SU-DHL-6 (cell line): ENCODE data around the gene DNAH9.
"Not testable (repeated sequence)": the region's sequence is repeated elsewhere in the genome, so short reads cannot be mapped to it uniquely, and the experiment has no call there.

ENCODE experiments used
- H2AFZ ChIP-seq: fragments of 200-600 bp; sonication (generic); 2 replicates; pipeline ENCODE4 v1.6.1; 2014; ENCODE audit warnings: low read depth, mild to moderate bottlenecking, moderate library complexity, mixed read lengths, antibody characterized with exemption, low read length; ENCODE audit not compliant: severe bottlenecking
- H3F3A ChIP-seq: fragments of 200-600 bp; shearing (Covaris generic); 2 replicates; pipeline ENCODE4 v1.6.0; 2016; ENCODE audit warnings: antibody characterized with exemption, mild to moderate bottlenecking; ENCODE audit not compliant: insufficient read depth
- H3K27ac ChIP-seq: fragments of 200-600 bp; sonication (generic); 2 replicates; pipeline ENCODE4 v1.5.1; 2016; ENCODE audit warnings: low read depth, mild to moderate bottlenecking, low read length, moderate library complexity, mixed read lengths
- H3K27me3 ChIP-seq: fragments of 200-600 bp; sonication (generic), shearing (Covaris generic); 2 replicates; pipeline ENCODE4 v1.6.0; 2014; ENCODE audit warnings: mild to moderate bottlenecking, low read length
- H3K36me3 ChIP-seq: fragments of 200-600 bp; sonication (generic); 2 replicates; pipeline ENCODE4 v1.6.1; 2014; ENCODE audit warnings: mild to moderate bottlenecking, low read length, mixed read lengths
- H3K4me2 ChIP-seq: fragments of 300-600, 200-600 bp; shearing (Covaris generic), sonication (generic); 2 replicates; pipeline ENCODE4 v1.6.0; 2014; ENCODE audit warnings: low read length, low read depth, mild to moderate bottlenecking; ENCODE audit not compliant: poor library complexity, severe bottlenecking
- H3K4me3 ChIP-seq: fragments of 200-600 bp; sonication (generic); 2 replicates; pipeline ENCODE4 v1.5.1; 2014; ENCODE audit warnings: antibody characterized with exemption, low read length, mild to moderate bottlenecking, mixed read lengths; ENCODE audit not compliant: insufficient read depth, poor library complexity, severe bottlenecking
- H3K79me2 ChIP-seq: fragments of 200-600 bp; sonication (generic); 2 replicates; pipeline ENCODE4 v1.6.1; 2014; ENCODE audit warnings: mild to moderate bottlenecking, low read length, moderate library complexity; ENCODE audit not compliant: insufficient read depth
- H3K9ac ChIP-seq: fragments of 200-600 bp; sonication (generic); 2 replicates; pipeline ENCODE4 v1.7.0; 2014; ENCODE audit warnings: mild to moderate bottlenecking, low read length
- H3K9me2 ChIP-seq: fragments of 200-600 bp; sonication (generic); replicated peaks from 2 replicates; pipeline ENCODE4 v1.6.1; 2014; ENCODE audit warnings: low read length; ENCODE audit not compliant: insufficient read depth
- H3K9me3 ChIP-seq: fragments of 200-600 bp; sonication (generic); 2 replicates; pipeline ENCODE4 v1.6.1; 2014; ENCODE audit warnings: low read length, mixed read lengths; ENCODE audit not compliant: insufficient read depth
- H4K20me1 ChIP-seq: fragments of 200-600 bp; sonication (generic); 2 replicates; pipeline ENCODE4 v1.6.1; 2014; ENCODE audit warnings: low read depth, mild to moderate bottlenecking, antibody characterized with exemption, low read length, moderate library complexity, mixed read lengths
- EZH2phosphoT487 ChIP-seq: fragments of 200-600 bp; sonication (generic), shearing (Covaris generic); conservative IDR thresholded peaks from 2 replicates; pipeline ENCODE4 v1.6.1; 2018; ENCODE audit warnings: mild to moderate bottlenecking, antibody characterized with exemption, low read length, moderate library complexity, mixed read lengths
- TF ChIP-seq, protein P1 (sequence below): fragments of 200-600 bp; sonication (generic); IDR thresholded peaks from one replicate; pipeline ENCODE4 v1.5.1; 2017; ENCODE audit warnings: antibody characterized with exemption, mild to moderate bottlenecking, low read length, moderate library complexity; ENCODE audit not compliant: insufficient read depth, poor library complexity, severe bottlenecking

Gene DNAH9

DNA sequence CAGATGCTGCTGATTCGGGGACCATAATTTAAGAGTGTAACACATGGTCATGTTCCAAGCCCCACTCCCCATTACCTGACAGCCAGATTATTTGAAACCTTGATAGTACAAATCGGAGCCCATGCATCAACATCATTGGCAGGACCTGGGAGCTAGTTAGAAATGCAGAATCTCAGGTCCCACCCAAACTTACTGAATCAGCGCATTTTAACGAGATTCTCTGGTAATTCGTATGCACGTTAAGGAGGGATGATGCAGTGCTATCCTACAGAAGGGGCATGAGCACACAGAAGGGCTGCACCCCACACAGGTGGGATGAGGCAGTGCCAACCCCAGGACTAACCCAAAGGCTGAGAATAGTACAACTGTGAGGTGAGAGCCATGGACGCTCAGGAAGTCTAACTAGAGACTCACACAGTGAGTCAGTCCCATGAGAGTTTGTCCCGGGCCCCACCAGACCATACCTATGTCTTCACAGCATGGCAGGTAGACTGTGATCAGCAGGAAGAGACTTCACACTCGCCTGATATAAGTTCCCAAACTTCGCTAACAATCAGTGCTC lies 334.1 kb downstream of the DNAH9 start:
- no peaks in the 10 kb centered on the region for H3F3A ChIP-seq
- no peaks in the 10 kb centered on the region for H3K36me3 ChIP-seq
- H3K9me3 ChIP-seq = no peaks in the 10 kb centered on the region
- H3K9ac ChIP-seq = no peak overlapping the region
- TF ChIP-seq, protein P1, sequence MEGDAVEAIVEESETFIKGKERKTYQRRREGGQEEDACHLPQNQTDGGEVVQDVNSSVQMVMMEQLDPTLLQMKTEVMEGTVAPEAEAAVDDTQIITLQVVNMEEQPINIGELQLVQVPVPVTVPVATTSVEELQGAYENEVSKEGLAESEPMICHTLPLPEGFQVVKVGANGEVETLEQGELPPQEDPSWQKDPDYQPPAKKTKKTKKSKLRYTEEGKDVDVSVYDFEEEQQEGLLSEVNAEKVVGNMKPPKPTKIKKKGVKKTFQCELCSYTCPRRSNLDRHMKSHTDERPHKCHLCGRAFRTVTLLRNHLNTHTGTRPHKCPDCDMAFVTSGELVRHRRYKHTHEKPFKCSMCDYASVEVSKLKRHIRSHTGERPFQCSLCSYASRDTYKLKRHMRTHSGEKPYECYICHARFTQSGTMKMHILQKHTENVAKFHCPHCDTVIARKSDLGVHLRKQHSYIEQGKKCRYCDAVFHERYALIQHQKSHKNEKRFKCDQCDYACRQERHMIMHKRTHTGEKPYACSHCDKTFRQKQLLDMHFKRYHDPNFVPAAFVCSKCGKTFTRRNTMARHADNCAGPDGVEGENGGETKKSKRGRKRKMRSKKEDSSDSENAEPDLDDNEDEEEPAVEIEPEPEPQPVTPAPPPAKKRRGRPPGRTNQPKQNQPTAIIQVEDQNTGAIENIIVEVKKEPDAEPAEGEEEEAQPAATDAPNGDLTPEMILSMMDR = no peak
- TF ChIP-seq EZH2phosphoT487 = no peak
- no peak overlapping the region for H3K4me2 ChIP-seq
- no peaks in the 10 kb centered on the region for H3K9me2 ChIP-seq
- no peak overlapping the region for H2AFZ ChIP-seq
- H3K27ac ChIP-seq = no peak overlapping the region
- H3K27me3 ChIP-seq = no peaks in the 10 kb centered on the region
- H3K79me2 ChIP-seq = no peaks in the 10 kb centered on the region
- no peaks in the 10 kb centered on the region for H4K20me1 ChIP-seq
- H3K4me3 ChIP-seq = no peak overlapping the region

DNA sequence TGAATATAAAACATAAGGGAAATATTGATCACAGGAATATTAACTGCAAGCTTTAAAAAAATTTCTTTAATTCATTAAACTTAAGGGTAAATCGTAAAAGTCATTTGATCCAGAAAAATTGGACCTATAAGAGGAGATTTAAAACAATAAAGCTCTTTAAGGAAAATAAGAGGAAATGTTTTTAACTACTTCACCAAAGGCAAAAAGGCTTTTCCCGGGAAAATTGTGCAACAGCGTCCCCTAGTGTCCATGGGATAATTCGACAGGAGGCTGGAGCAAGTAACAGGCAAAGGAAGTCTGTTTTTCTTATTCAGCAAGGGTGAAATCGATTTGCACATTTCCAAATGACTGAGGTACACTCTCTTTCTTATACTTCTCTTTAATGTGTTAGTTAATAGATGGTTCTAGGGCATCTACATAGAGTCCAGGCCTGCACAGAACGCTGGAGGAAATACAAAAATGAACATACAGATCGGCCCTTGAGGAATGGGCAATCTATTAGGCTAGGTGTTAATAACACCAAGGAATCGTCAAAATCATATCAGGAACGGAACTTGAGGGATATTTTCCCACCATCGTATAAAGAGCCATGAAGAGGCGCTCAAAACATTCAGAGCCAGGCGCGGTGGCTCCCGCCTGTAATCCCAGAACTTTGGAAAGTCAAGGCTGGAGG lies 337.6 kb downstream of the DNAH9 start:
- no peak overlapping the region for H3K9ac ChIP-seq
- no peaks in the 10 kb centered on the region for H4K20me1 ChIP-seq
- no peak overlapping the region for H2AFZ ChIP-seq
- H3K27ac ChIP-seq = no peak overlapping the region
- H3K9me3 ChIP-seq = no peaks in the 10 kb centered on the region
- no peaks in the 10 kb centered on the region for H3K36me3 ChIP-seq
- no peak overlapping the region for H3K4me3 ChIP-seq
- no peak overlapping the region for H3K4me2 ChIP-seq
- no peaks in the 10 kb centered on the region for H3K9me2 ChIP-seq
- TF ChIP-seq, protein P1 = peak; percentile 75
- no peak for TF ChIP-seq EZH2phosphoT487
- no peaks in the 10 kb centered on the region for H3K27me3 ChIP-seq
- no peaks in the 10 kb centered on the region for H3F3A ChIP-seq
- H3K79me2 ChIP-seq = no peaks in the 10 kb centered on the region

DNA sequence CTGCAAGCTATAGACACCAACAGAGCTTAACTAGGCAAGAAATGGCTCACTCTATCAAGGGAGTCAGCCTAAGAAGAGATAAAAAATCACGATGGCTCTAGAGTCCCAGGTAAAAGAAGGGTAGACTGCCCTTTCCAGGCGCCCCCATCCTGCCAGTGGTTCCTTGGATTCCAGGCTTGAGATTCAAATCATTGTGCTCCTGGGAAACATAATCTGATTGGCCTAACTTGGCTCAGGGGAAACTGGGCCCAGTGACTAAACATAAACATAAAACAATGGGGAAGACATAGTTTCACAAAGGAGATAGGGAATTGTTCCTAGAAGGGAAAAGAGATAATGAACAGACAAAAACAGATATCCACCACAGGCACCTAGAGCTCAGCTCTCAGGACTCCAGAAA lies 342.6 kb downstream of the DNAH9 start:
- no peaks in the 10 kb centered on the region for H3K79me2 ChIP-seq
- H3K9ac ChIP-seq = no peak overlapping the region
- no peaks in the 10 kb centered on the region for H3F3A ChIP-seq
- no peaks in the 10 kb centered on the region for H3K9me3 ChIP-seq
- H4K20me1 ChIP-seq = no peaks in the 10 kb centered on the region
- no peak overlapping the region for H3K4me3 ChIP-seq
- no peak for TF ChIP-seq EZH2phosphoT487
- TF ChIP-seq, protein P1 = no peak
- H3K36me3 ChIP-seq = no peaks in the 10 kb centered on the region
- no peaks in the 10 kb centered on the region for H3K9me2 ChIP-seq
- H3K27me3 ChIP-seq = no peaks in the 10 kb centered on the region
- no peak overlapping the region for H3K27ac ChIP-seq
- H3K4me2 ChIP-seq = no peak overlapping the region
- no peak overlapping the region for H2AFZ ChIP-seq

DNA sequence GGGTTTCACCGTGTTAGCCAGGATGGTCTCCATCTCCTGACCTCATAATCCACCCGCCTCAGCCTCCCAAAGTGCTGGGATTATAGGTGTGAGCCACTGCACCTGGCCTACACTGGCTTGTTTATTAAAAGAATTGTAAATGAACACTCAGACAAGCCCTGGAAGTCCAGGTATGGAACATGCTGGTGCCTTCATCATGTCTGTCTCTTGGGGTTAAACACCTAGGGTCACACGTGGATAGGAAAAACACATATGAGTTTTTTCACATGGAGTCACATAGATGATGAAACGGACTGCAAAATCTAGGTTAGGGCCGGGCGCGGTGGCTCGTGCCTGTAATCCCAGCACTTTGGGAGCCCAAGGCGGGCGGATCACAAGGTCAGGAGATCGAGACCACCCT lies 344.8 kb downstream of the DNAH9 start:
- H3K79me2 ChIP-seq, H3K9me3 ChIP-seq, H3K36me3 ChIP-seq, H2AFZ ChIP-seq, H4K20me1 ChIP-seq, H3K9ac ChIP-seq, H3F3A ChIP-seq, H3K4me3 ChIP-seq, H3K27ac ChIP-seq, H3K27me3 ChIP-seq, H3K9me2 ChIP-seq, H3K4me2 ChIP-seq: not testable (repeated sequence)
